EL (cell line): ENCODE data around the gene MGST1.
"Not testable (repeated sequence)": the region's sequence is repeated elsewhere in the genome, so short reads cannot be mapped to it uniquely, and the experiment has no call there.

Source experiments
- DNase-seq: peaks from one replicate; pipeline ENCODE4 v3.0.0-alpha.2; 2016

The MGST1 gene

GRCh38 chr12:16358878-16359277, 11.4 kb downstream of the MGST1 start:
- DNase-seq, result no peak

GRCh38 chr12:16359512-16360491, 12.4 kb downstream of the MGST1 start:
- peak; percentile 47 for DNase-seq

GRCh38 chr12:16361142-16361783, 13.8 kb downstream of the MGST1 start:
- DNase-seq, result no peak

- no peak for DNase-seq
Observed at GRCh38 chr12:16362550-16362949, 15.1 kb downstream of the MGST1 start.

- DNase-seq, result no peak
Observed at GRCh38 chr12:16369156-16369555, 21.7 kb downstream of the MGST1 start.

GRCh38 chr12:16370096-16370495, 22.7 kb downstream of the MGST1 start:
- no peak for DNase-seq

- not testable (repeated sequence) for DNase-seq
Observed at GRCh38 chr12:16382652-16383312, 35.3 kb downstream of the MGST1 start.

GRCh38 chr12:16384732-16385131, 37.3 kb downstream of the MGST1 start:
- no peak for DNase-seq

- peak; percentile 47 for DNase-seq
Observed at GRCh38 chr12:16385782-16386646, 38.6 kb downstream of the MGST1 start.

GRCh38 chr12:16387919-16388318, 40.5 kb downstream of the MGST1 start:
- DNase-seq, result no peak

GRCh38 chr12:16389594-16389993, 42.1 kb downstream of the MGST1 start:
- peak; percentile 58 for DNase-seq

GRCh38 chr12:16392846-16393535, 45.5 kb downstream of the MGST1 start:
- no peak for DNase-seq

GRCh38 chr12:16399101-16399500, 51.7 kb downstream of the MGST1 start:
- no peak for DNase-seq

- DNase-seq, result not testable (repeated sequence)
Observed at GRCh38 chr12:16401835-16402234, 54.4 kb downstream of the MGST1 start.

- DNase-seq, result no peak
Observed at GRCh38 chr12:16407346-16407745, 59.9 kb downstream of the MGST1 start.
